PFSK-1 (cell line): ENCODE measurements around the gene HELZ.

Source experiments
- POLR2AphosphoS5 ChIP-seq: IDR thresholded peaks from 2 replicates; pipeline ENCODE4 v1.6.1; 2012; ENCODE audit warnings: low read depth, mild to moderate bottlenecking, control low read depth, low read length, moderate library complexity
- SIN3A ChIP-seq: IDR thresholded peaks from 2 replicates; pipeline ENCODE4 v1.6.1; 2012; ENCODE audit warnings: mild to moderate bottlenecking, low read length, moderate library complexity, borderline replicate concordance; ENCODE audit not compliant: insufficient read depth
- TAF1 ChIP-seq: IDR thresholded peaks from 2 replicates; pipeline ENCODE4 v1.6.1; 2012; ENCODE audit warnings: low read length, control low read depth, borderline replicate concordance; ENCODE audit not compliant: insufficient read depth
- TF ChIP-seq, protein P1 (sequence below), 2 experiments: IDR thresholded peaks; 2 replicates each; pipeline versions ENCODE4 v1.6.1 to v1.8.0; 2011 to 2012; ENCODE audit warnings: low read depth in 2 of 2, low read length in 2 of 2, control low read depth in 1 of 2, inconsistent platforms in 1 of 2, mild to moderate bottlenecking in 1 of 2, moderate library complexity in 1 of 2; ENCODE audit not compliant: insufficient read depth in 1 of 2

DNA sequence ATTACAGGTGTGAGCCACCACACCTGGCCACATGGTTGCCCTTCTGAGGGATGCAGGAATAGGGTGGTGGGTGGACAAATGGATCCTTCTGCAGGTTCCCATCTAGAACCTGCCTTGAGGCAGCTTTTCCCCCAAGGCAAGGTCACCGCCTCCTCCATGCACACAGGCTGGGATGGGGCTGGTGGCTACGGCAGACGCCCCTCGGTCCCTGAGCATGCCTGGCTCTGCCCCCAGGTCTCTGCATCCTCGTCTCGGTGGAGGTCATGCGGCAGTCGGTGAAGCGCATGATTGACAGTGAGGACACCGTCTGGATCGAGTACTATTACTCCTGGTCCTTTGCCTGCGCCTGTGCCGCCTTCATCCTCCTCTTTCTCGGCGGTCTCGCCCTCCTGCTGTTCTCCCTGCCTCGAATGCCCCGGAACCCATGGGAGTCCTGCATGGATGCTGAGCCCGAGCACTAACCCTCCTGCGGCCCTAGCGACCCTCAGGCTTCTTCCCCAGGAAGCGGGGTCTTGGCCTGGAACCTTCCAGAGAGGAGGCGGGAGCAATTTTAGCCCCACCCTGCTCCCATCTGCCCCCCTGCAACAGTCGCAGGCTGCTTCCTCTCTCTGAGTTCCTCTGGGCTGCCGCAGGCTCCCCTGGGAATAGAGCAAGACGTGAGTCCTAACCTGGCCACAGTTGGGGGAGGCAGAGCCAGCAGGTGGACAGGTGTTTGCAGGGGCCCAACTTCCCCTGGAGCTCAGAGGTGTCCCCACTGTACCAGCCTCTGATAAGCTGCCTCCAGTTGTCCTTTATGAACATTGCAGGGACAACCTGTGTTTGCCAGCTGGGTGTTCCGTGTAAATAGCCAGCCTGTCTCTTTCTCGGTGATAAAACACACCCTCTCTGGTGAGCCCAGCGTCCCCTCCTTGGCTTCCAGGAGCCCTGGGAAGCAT, 188.9 kb downstream of the HELZ start:
- TF ChIP-seq, protein P1, sequence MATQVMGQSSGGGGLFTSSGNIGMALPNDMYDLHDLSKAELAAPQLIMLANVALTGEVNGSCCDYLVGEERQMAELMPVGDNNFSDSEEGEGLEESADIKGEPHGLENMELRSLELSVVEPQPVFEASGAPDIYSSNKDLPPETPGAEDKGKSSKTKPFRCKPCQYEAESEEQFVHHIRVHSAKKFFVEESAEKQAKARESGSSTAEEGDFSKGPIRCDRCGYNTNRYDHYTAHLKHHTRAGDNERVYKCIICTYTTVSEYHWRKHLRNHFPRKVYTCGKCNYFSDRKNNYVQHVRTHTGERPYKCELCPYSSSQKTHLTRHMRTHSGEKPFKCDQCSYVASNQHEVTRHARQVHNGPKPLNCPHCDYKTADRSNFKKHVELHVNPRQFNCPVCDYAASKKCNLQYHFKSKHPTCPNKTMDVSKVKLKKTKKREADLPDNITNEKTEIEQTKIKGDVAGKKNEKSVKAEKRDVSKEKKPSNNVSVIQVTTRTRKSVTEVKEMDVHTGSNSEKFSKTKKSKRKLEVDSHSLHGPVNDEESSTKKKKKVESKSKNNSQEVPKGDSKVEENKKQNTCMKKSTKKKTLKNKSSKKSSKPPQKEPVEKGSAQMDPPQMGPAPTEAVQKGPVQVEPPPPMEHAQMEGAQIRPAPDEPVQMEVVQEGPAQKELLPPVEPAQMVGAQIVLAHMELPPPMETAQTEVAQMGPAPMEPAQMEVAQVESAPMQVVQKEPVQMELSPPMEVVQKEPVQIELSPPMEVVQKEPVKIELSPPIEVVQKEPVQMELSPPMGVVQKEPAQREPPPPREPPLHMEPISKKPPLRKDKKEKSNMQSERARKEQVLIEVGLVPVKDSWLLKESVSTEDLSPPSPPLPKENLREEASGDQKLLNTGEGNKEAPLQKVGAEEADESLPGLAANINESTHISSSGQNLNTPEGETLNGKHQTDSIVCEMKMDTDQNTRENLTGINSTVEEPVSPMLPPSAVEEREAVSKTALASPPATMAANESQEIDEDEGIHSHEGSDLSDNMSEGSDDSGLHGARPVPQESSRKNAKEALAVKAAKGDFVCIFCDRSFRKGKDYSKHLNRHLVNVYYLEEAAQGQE (IDR thresholded peaks at IDR 0.05; ENCODE audit: insufficient read depth in 1 of 2, low read depth in 2 of 2, low read length in 2 of 2): no peak
- TF ChIP-seq TAF1 (no peak), SIN3A (no peak), POLR2AphosphoS5 (no peak)
